H1 (cell line): Measurements from ENCODE around the gene NRXN3. TPM values are rescaled to one million over a fixed set of nuclear protein-coding genes. Genes with fewer than 3 reads are reported as not detected.
A peak's percentile ranks its signal among the peaks of the same experiment; 100 is the strongest.

ENCODE experiments used
- CTCF ChIA-PET: fragments of 300-600 bp; sonication (Branson Sonifier 250); formaldehyde crosslinking; loops from one replicate; lab custom pipeline; 2021; ENCODE audit not compliant: partially characterized antibody; lab: Charles Lee
- POLR2A ChIA-PET: fragments of 300-600 bp; sonication (Branson Sonifier 250); formaldehyde crosslinking; loops from one replicate; lab custom pipeline; 2021; ENCODE audit warnings: inconsistent platforms; ENCODE audit not compliant: partially characterized antibody; lab: Charles Lee
- DNase-seq, 2 experiments: peaks; one replicate each; pipeline versions ENCODE4 v3.0.0 to v3.0.0-alpha.2; 2010 to 2022; ENCODE audit warnings: low spot score in 2 of 2, low read depth in 1 of 2, mixed read lengths in 1 of 2
- FAIRE-seq: peaks from 2 replicates; lab custom pipeline; 2011; peaks lifted over from hg19 to GRCh38; lab: Jason Lieb, UNC
- H2AFZ ChIP-seq: 2 replicates; pipeline ENCODE4 v1.8.1; 2012; ENCODE audit warnings: low read length, inconsistent platforms
- H2AK5ac ChIP-seq: 2 replicates; pipeline ENCODE4 v1.6.1; 2013; ENCODE audit warnings: low read depth, low read length
- H2BK120ac ChIP-seq: replicated peaks from 2 replicates; pipeline ENCODE3; 2013; ENCODE audit warnings: low read depth, low read length, inconsistent platforms
- H2BK12ac ChIP-seq: 2 replicates; pipeline ENCODE4 v1.6.1; 2013; ENCODE audit warnings: low read depth, low read length
- H2BK15ac ChIP-seq: 2 replicates; pipeline ENCODE4 v1.6.1; 2013; ENCODE audit warnings: low read length
- H2BK20ac ChIP-seq: 2 replicates; pipeline ENCODE4 v1.6.1; 2013; ENCODE audit warnings: low read length
- H2BK5ac ChIP-seq: 2 replicates; pipeline ENCODE4 v1.6.1; 2013; ENCODE audit warnings: low read depth, low read length
- H3K14ac ChIP-seq: 2 replicates; pipeline ENCODE4 v1.6.1; 2013; ENCODE audit warnings: inconsistent platforms; ENCODE audit not compliant: insufficient read length
- H3K18ac ChIP-seq: 2 replicates; pipeline ENCODE4 v1.6.1; 2013; ENCODE audit warnings: low read length; ENCODE audit errors: extremely low read depth
- H3K23ac ChIP-seq: 2 replicates; pipeline ENCODE4 v1.6.1; 2013; ENCODE audit warnings: inconsistent platforms; ENCODE audit not compliant: insufficient read length
- H3K23me2 ChIP-seq: 2 replicates; pipeline ENCODE4 v1.6.1; 2013; ENCODE audit warnings: low read depth, low read length
- H3K27ac ChIP-seq: 2 replicates; pipeline ENCODE4 v1.6.1; 2011; ENCODE audit warnings: low read depth, low read length, inconsistent platforms
- H3K27me3 ChIP-seq, 4 experiments: replicated peaks in 1 of 4; 1 replicate in 1 of 4; 2 replicates in 3 of 4; pipeline versions ENCODE4 v1.6.1 to v1.8.1; 2011 to 2013; ENCODE audit warnings: low read length in 3 of 4, mild to moderate bottlenecking in 3 of 4, inconsistent platforms in 2 of 4, mixed read lengths in 2 of 4, moderate library complexity in 1 of 4; ENCODE audit not compliant: control insufficient read depth in 3 of 4, insufficient read depth in 3 of 4; ENCODE audit errors: extremely low read depth in 1 of 4
- H3K36me3 ChIP-seq, 4 experiments: 2 replicates each; pipeline versions ENCODE4 v1.6.1 to v1.8.1; 2011 to 2013; ENCODE audit warnings: mild to moderate bottlenecking in 4 of 4, low read length in 3 of 4, moderate library complexity in 2 of 4, control low read depth in 1 of 4, inconsistent platforms in 1 of 4; ENCODE audit not compliant: insufficient read depth in 4 of 4, control insufficient read depth in 2 of 4
- H3K4ac ChIP-seq: replicated peaks from 2 replicates; pipeline ENCODE3; 2013; ENCODE audit warnings: low read length, low read depth, mixed read lengths, inconsistent platforms; ENCODE audit not compliant: insufficient read length
- H3K4me1 ChIP-seq, 4 experiments: replicated peaks in 1 of 4; 1 replicate in 1 of 4; 2 replicates in 3 of 4; pipeline versions ENCODE4 v1.6.1 to v1.8.1; 2011 to 2013; ENCODE audit warnings: low read length in 3 of 4, inconsistent platforms in 2 of 4, mixed read lengths in 1 of 4; ENCODE audit not compliant: insufficient read depth in 4 of 4, control insufficient read depth in 3 of 4
- H3K4me2 ChIP-seq, 2 experiments: 2 replicates each; pipeline versions ENCODE4 v1.6.1 to v1.8.1; 2011 to 2013; ENCODE audit warnings: low read depth in 2 of 2, low read length in 2 of 2, control low read depth in 1 of 2, inconsistent platforms in 1 of 2, mild to moderate bottlenecking in 1 of 2; ENCODE audit not compliant: insufficient read depth in 1 of 2
- H3K4me3 ChIP-seq, 4 experiments: fragments of 200-600, 300-600 bp in 1 of 4; sonication (generic), shearing (Covaris generic), sonication (Bioruptor Twin) in 1 of 4; 2 replicates each; pipeline versions ENCODE4 v1.5.1 to v1.8.1; 2011 to 2016; ENCODE audit warnings: low read length in 4 of 4, low read depth in 3 of 4, control low read depth in 2 of 4, inconsistent platforms in 2 of 4, mild to moderate bottlenecking in 2 of 4, mixed read lengths in 1 of 4, moderate library complexity in 1 of 4; ENCODE audit not compliant: insufficient read depth in 2 of 4; ENCODE audit errors: extremely low read depth in 1 of 4
- H3K56ac ChIP-seq: replicated peaks from 2 replicates; pipeline ENCODE3; 2013; ENCODE audit warnings: low read depth, mild to moderate bottlenecking, mixed read lengths, low read length, inconsistent platforms; ENCODE audit not compliant: insufficient read length
- H3K79me1 ChIP-seq: 2 replicates; pipeline ENCODE4 v1.6.1; 2013; ENCODE audit warnings: low read depth, low read length, control low read depth
- H3K79me2 ChIP-seq, 2 experiments: 2 replicates each; pipeline versions ENCODE4 v1.6.1 to v1.8.1; 2012 to 2013; ENCODE audit warnings: low read length in 2 of 2, mild to moderate bottlenecking in 2 of 2, inconsistent platforms in 1 of 2; ENCODE audit not compliant: insufficient read depth in 2 of 2, control insufficient read depth in 1 of 2
- H3K9ac ChIP-seq, 4 experiments: replicated peaks in 1 of 4; 1 replicate in 1 of 4; 2 replicates in 3 of 4; pipeline versions ENCODE4 v1.6.1 to v1.8.1; 2011 to 2013; ENCODE audit warnings: low read depth in 3 of 4, low read length in 3 of 4, control low read depth in 2 of 4, mild to moderate bottlenecking in 2 of 4, moderate library complexity in 2 of 4, inconsistent platforms in 1 of 4; ENCODE audit errors: extremely low read depth in 1 of 4
- H3K9me3 ChIP-seq, 2 experiments: 2 replicates each; pipeline versions ENCODE4 v1.6.1 to v1.8.1; 2012 to 2013; ENCODE audit warnings: mild to moderate bottlenecking in 2 of 2, moderate library complexity in 2 of 2, control low read depth in 1 of 2, inconsistent platforms in 1 of 2, low read depth in 1 of 2, low read length in 1 of 2, mixed read lengths in 1 of 2; ENCODE audit not compliant: insufficient read depth in 2 of 2
- H4K20me1 ChIP-seq, 2 experiments: replicated peaks in 1 of 2; 2 replicates each; pipeline versions ENCODE3 to v1.8.1; 2011 to 2013; ENCODE audit warnings: inconsistent platforms in 2 of 2, low read length in 2 of 2, mild to moderate bottlenecking in 1 of 2; ENCODE audit not compliant: insufficient read depth in 2 of 2, control insufficient read depth in 1 of 2
- H4K5ac ChIP-seq: 2 replicates; pipeline ENCODE4 v1.6.1; 2013; ENCODE audit warnings: low read length, low read depth, mixed read lengths, inconsistent platforms; ENCODE audit not compliant: insufficient read length
- H4K8ac ChIP-seq: 2 replicates; pipeline ENCODE4 v1.8.0; 2013; ENCODE audit warnings: mild to moderate bottlenecking, moderate library complexity, low read length, inconsistent platforms; ENCODE audit not compliant: insufficient read depth; ENCODE audit errors: extremely low read depth
- H4K91ac ChIP-seq: replicated peaks from 2 replicates; pipeline ENCODE3; 2013; ENCODE audit warnings: low read length, mixed read lengths, inconsistent platforms; ENCODE audit not compliant: insufficient read length
- ASH2L ChIP-seq: fragments of 200-600, 300-600 bp; sonication (generic); IDR thresholded peaks from one replicate; pipeline ENCODE4 v1.7.1; 2017; ENCODE audit warnings: low read length
- CHD1 ChIP-seq: IDR thresholded peaks from 2 replicates; pipeline ENCODE4 v1.6.1; 2012; ENCODE audit warnings: low read depth, low read length, improper control_type of control experiment
- GABPA ChIP-seq: IDR thresholded peaks from 2 replicates; pipeline ENCODE4 v1.6.1; 2011; ENCODE audit warnings: mild to moderate bottlenecking, low read length, moderate library complexity, borderline replicate concordance; ENCODE audit not compliant: insufficient read depth
- HDAC2 ChIP-seq, 2 experiments: fragments of 300-600 bp in 1 of 2; sonication (generic) in 1 of 2; IDR thresholded peaks; 2 replicates each; pipeline ENCODE4 v1.6.1; 2011 to 2012; ENCODE audit warnings: low read depth in 2 of 2, low read length in 2 of 2, mild to moderate bottlenecking in 2 of 2, moderate library complexity in 2 of 2, borderline replicate concordance in 1 of 2, inconsistent platforms in 1 of 2
- KDM5A ChIP-seq: fragments of 200-600 bp; IDR thresholded peaks from 2 replicates; pipeline ENCODE4 v1.7.1; 2012; ENCODE audit warnings: mild to moderate bottlenecking, low read length, inconsistent platforms, mixed read lengths
- SP1 ChIP-seq: IDR thresholded peaks from 2 replicates; pipeline ENCODE4 v1.6.1; 2011; ENCODE audit warnings: low read depth, low read length
- TAF1 ChIP-seq: IDR thresholded peaks from 2 replicates; pipeline ENCODE4 v1.6.1; 2011; ENCODE audit warnings: mild to moderate bottlenecking, low read depth, low read length
- TBP ChIP-seq: IDR thresholded peaks from 2 replicates; pipeline ENCODE4 v1.6.1; 2011; ENCODE audit warnings: low read depth, low read length, improper control_type of control experiment
- TEAD4 ChIP-seq: IDR thresholded peaks from 2 replicates; pipeline ENCODE4 v1.6.1; 2012; ENCODE audit warnings: low read depth, low read length, inconsistent platforms, mixed read lengths
- WGBS, 2 experiments: shearing (Covaris generic) in 1 of 2; methylation state at CpG; one replicate each; pipeline versions ENCODE4 v1.1.6 to v1.1.7; 2013 to 2015; ENCODE audit warnings: low lambda C conversion rate in 2 of 2, mixed read lengths in 2 of 2, inconsistent platforms in 1 of 2, low coverage in 1 of 2, missing lambda C conversion rate in 1 of 2; ENCODE audit not compliant: insufficient replicate concordance in 2 of 2, insufficient coverage in 1 of 2, insufficient read length in 1 of 2; ENCODE audit errors: extremely low coverage in 1 of 2, missing lambda C conversion rate in 1 of 2; 5-methylcytosine and 5-hydroxymethylcytosine counted together
- polyA plus RNA-seq, 7 experiments: library from polyadenylated mRNA; depleted of rRNA in 3 of 7; stranded (reverse) in 5 of 7; unstranded in 2 of 7; fragments of >200 nt in 5 of 7; fragments of 200-250 nt in 2 of 7; gene quantifications; 1 replicate in 5 of 7; 2 replicates in 1 of 7; 4 replicates in 1 of 7; pipeline versions ENCODE4 v1.2.1 to v1.2.3, GENCODE V29; 2011 to 2013; ENCODE audit warnings: missing spikeins in 2 of 7, mixed read lengths in 2 of 7
- total RNA-seq: library from RNA; stranded (reverse); fragmentation: NEBNext Ultra II Directional; extraction: Animal tissue kit (Norgen Biotek cat#: 25700); gene quantifications from 2 replicates; pipeline ENCODE4 v1.2.1, GENCODE V29; 2021
- TF ChIP-seq, protein P1 (sequence below), 3 experiments: IDR thresholded peaks; 1 replicate in 2 of 3; 2 replicates in 1 of 3; pipeline versions ENCODE4 v1.5.1 to v1.6.1; 2011; ENCODE audit warnings: low read length in 3 of 3, mild to moderate bottlenecking in 3 of 3, inconsistent platforms in 2 of 3, low read depth in 1 of 3, moderate library complexity in 1 of 3; ENCODE audit not compliant: insufficient read depth in 1 of 3; ENCODE audit errors: control extremely low read depth in 1 of 3

Gene NRXN3
- total and polyA plus RNA-seq, 2 of the 8 experiments (the other 6 are each of a cell fraction or from before 2014, with no cell fraction given): 2.6 to 4.1 TPM

DNA sequence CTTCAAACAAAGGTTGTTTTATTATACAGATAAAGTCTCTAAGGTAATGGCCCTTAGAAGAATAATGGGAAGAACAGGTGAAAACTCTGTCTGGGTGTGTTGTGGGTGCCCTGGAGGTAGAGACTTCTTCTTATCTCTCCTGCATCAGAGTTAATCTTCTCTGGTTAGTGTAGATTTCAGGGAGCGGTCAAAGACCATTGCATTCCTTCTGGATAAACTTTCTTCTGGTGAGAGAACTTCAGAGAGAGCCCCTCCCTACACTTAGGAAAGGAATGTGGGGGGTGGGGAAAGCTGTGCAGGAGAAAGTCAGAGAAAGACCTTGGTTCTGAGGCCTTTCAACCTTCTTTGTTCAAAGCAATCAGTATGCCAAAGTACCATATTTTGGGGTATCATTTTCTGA, 1382.6 kb downstream of the NRXN3 start:
- no peak overlapping the region for H3K23ac ChIP-seq
- no peak overlapping the region for H2BK15ac ChIP-seq
- no peak overlapping the region for H4K5ac ChIP-seq
- H3K4ac ChIP-seq: no peak overlapping the region
- H3K79me1 ChIP-seq: no peaks in the 10 kb centered on the region
- H3K9me3 ChIP-seq: no peaks in the 10 kb centered on the region
- 71% methylated on average over 1 of the region's 1 CpG; no CpG with 5 or more reads in 1 of the 2 experiments for WGBS, 2 experiments
- no peak overlapping the region for H2BK20ac ChIP-seq
- H3K4me1 ChIP-seq: peaks cover 0 to 6% (median 2%) of the 10 kb centered on the region in 4 experiments; a peak in 2 of 7 replicates
- no peak overlapping the region for H3K9ac ChIP-seq
- ChIA-PET CTCF (interaction anchor here (1.0 to 3.3 kb wide), 5 partner anchors 8 to 619 kb away, joined by 3 to 22 read pairs (median 4); no protein-coding TSS in a partner anchor), POLR2A (interaction anchor here (0.7 kb wide), 1 partner anchor 1317 kb away, joined by 3 read pairs; no protein-coding TSS in a partner anchor)
- H3K4me2 ChIP-seq: peak overlapping the region; percentile 11 to 17; a peak in 1 of 4 replicates
- H2BK5ac ChIP-seq: no peak overlapping the region
- H3K27ac ChIP-seq: no peak overlapping the region
- H3K36me3 ChIP-seq: no peaks in the 10 kb centered on the region
- no peaks in the 10 kb centered on the region; the same call in 1 of the 2 replicates for H3K23me2 ChIP-seq
- no peak for DNase-seq
- TF ChIP-seq TEAD4 (peak; percentile 81), GABPA (no peak), HDAC2 (IDR thresholded peaks at IDR 0.05; ENCODE audit: borderline replicate concordance in 1 of 2, low read depth in 2 of 2, low read length in 2 of 2) (no peak), KDM5A (no peak), TBP (no peak), ASH2L (no peak), CHD1 (no peak), SP1 (peak; percentile 52; the same call in 1 of the 2 replicates), TAF1 (no peak)
- TF ChIP-seq, protein P1, sequence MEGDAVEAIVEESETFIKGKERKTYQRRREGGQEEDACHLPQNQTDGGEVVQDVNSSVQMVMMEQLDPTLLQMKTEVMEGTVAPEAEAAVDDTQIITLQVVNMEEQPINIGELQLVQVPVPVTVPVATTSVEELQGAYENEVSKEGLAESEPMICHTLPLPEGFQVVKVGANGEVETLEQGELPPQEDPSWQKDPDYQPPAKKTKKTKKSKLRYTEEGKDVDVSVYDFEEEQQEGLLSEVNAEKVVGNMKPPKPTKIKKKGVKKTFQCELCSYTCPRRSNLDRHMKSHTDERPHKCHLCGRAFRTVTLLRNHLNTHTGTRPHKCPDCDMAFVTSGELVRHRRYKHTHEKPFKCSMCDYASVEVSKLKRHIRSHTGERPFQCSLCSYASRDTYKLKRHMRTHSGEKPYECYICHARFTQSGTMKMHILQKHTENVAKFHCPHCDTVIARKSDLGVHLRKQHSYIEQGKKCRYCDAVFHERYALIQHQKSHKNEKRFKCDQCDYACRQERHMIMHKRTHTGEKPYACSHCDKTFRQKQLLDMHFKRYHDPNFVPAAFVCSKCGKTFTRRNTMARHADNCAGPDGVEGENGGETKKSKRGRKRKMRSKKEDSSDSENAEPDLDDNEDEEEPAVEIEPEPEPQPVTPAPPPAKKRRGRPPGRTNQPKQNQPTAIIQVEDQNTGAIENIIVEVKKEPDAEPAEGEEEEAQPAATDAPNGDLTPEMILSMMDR (IDR thresholded peaks at IDR 0.05; ENCODE audit: control extremely low read depth in 1 of 3, insufficient read depth in 1 of 3, low read depth in 1 of 3, low read length in 3 of 3): no peak
- no peak overlapping the region for H3K14ac ChIP-seq
- no peak overlapping the region for H3K56ac ChIP-seq
- no peak overlapping the region for H3K4me3 ChIP-seq
- H2AFZ ChIP-seq: no peak overlapping the region
- H2BK120ac ChIP-seq: no peak overlapping the region
- H3K18ac ChIP-seq: no peak overlapping the region
- H2BK12ac ChIP-seq: no peak overlapping the region
- peak; percentile 7 for FAIRE-seq
- H2AK5ac ChIP-seq: no peak overlapping the region
- H4K20me1 ChIP-seq: no peaks in the 10 kb centered on the region
- no peaks in the 10 kb centered on the region for H3K27me3 ChIP-seq
- no peaks in the 10 kb centered on the region for H3K79me2 ChIP-seq
- no peak overlapping the region for H4K91ac ChIP-seq
- H4K8ac ChIP-seq: no peak overlapping the region
